Ishikawa (cell line): Measurements from ENCODE around the gene SPATA32.

Experiments
- CEBPB ChIP-seq: IDR thresholded peaks from 2 replicates; pipeline ENCODE4 v1.6.1; 2012
- CREB1 ChIP-seq: IDR thresholded peaks from 2 replicates; pipeline ENCODE4 v1.6.1; 2012; ENCODE audit warnings: low read depth
- EGR1 ChIP-seq: IDR thresholded peaks from 2 replicates; pipeline ENCODE4 v1.6.1; 2012
- EP300 ChIP-seq: IDR thresholded peaks from 2 replicates; pipeline ENCODE4 v1.6.1; 2012; ENCODE audit warnings: borderline replicate concordance
- FOXM1 ChIP-seq: IDR thresholded peaks from 2 replicates; pipeline ENCODE4 v1.6.1; 2012; ENCODE audit warnings: low read depth, borderline replicate concordance
- MAX ChIP-seq: IDR thresholded peaks from 2 replicates; pipeline ENCODE4 v1.6.1; 2012
- NFIC ChIP-seq: IDR thresholded peaks from 2 replicates; pipeline ENCODE4 v1.6.1; 2012
- RAD21 ChIP-seq: IDR thresholded peaks from 2 replicates; pipeline ENCODE4 v1.6.1; 2012; ENCODE audit warnings: low read depth
- REST ChIP-seq: IDR thresholded peaks from 2 replicates; pipeline ENCODE4 v1.6.1; 2012; ENCODE audit warnings: low read depth, mild to moderate bottlenecking
- TAF1 ChIP-seq: IDR thresholded peaks from 2 replicates; pipeline ENCODE4 v1.6.1; 2012; ENCODE audit warnings: low read depth, mild to moderate bottlenecking
- TCF12 ChIP-seq: IDR thresholded peaks from 2 replicates; pipeline ENCODE4 v1.6.1; 2012; ENCODE audit warnings: low read depth
- TEAD4 ChIP-seq: IDR thresholded peaks from 2 replicates; pipeline ENCODE4 v1.6.1; 2012
- USF1 ChIP-seq: IDR thresholded peaks from 2 replicates; pipeline ENCODE4 v1.6.1; 2012
- YY1 ChIP-seq: IDR thresholded peaks from 2 replicates; pipeline ENCODE4 v1.6.1; 2012; ENCODE audit warnings: low read depth
- ZBTB7A ChIP-seq: IDR thresholded peaks from 2 replicates; pipeline ENCODE4 v1.6.1; 2012; ENCODE audit warnings: low read depth

SPATA32 gene

GRCh38 chr17:45266372-45266926 is 4.6 kb upstream of the SPATA32 start:
- no peak for TF ChIP-seq USF1
- TF ChIP-seq ZBTB7A: no peak
- TF ChIP-seq TEAD4: no peak
- no peak for TF ChIP-seq NFIC
- TF ChIP-seq CREB1: no peak
- TF ChIP-seq CEBPB: no peak
- no peak for TF ChIP-seq YY1
- no peak for TF ChIP-seq FOXM1
- no peak for TF ChIP-seq EP300
- no peak for TF ChIP-seq MAX
- no peak for TF ChIP-seq TAF1

- no peak for TF ChIP-seq EGR1
- no peak for TF ChIP-seq CREB1
- no peak for TF ChIP-seq EP300
- no peak for TF ChIP-seq MAX
- TF ChIP-seq TCF12: no peak
- TF ChIP-seq TEAD4: no peak
- TF ChIP-seq CEBPB: no peak
- TF ChIP-seq TAF1: no peak
- TF ChIP-seq FOXM1: no peak
- TF ChIP-seq RAD21: no peak
- no peak for TF ChIP-seq YY1
- TF ChIP-seq ZBTB7A: no peak
These were observed 3.9 kb upstream of the SPATA32 start for GRCh38 chr17:45265821-45266220.

- TF ChIP-seq NFIC: no peak
- TF ChIP-seq TCF12: no peak
- no peak for TF ChIP-seq REST
- TF ChIP-seq USF1: no peak
- no peak for TF ChIP-seq RAD21
- TF ChIP-seq CEBPB: no peak
- TF ChIP-seq EP300: no peak
- TF ChIP-seq TEAD4: no peak
- TF ChIP-seq MAX: no peak
- no peak for TF ChIP-seq YY1
- TF ChIP-seq FOXM1: no peak
- TF ChIP-seq EGR1: no peak
- TF ChIP-seq TAF1: no peak
- no peak for TF ChIP-seq CREB1
These were observed 3.1 kb upstream of the SPATA32 start for GRCh38 chr17:45264988-45265387.

- TF ChIP-seq TCF12 (no peak), RAD21 (no peak), TEAD4 (no peak), REST (no peak), NFIC (no peak), EGR1 (no peak), USF1 (no peak), FOXM1 (no peak), MAX (no peak), ZBTB7A (no peak), EP300 (no peak), CREB1 (no peak), TAF1 (no peak), CEBPB (no peak), YY1 (no peak)
These were observed 2.5 kb upstream of the SPATA32 start for GRCh38 chr17:45264430-45264829.

DNA sequence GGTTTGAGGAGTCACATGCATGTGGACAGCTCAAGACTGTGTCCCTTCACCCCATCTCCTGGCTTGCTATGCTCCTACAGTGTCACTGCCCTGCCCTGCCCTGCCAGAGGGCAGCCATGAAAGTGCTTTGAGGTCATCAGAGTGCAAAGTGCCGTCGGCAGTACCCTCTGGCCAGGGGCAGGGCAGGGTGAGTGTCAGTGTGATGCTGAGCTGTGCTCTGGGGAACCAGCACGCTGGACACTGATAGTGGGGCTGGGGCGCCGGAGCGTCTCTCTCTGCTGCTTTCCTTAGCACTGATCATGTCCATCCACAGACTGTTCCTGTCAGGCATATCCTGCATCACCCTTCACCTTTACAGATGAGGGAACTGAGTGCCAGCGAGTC is 1.6 kb upstream of the SPATA32 start:
- TF ChIP-seq EP300 (no peak), YY1 (no peak), TCF12 (no peak), EGR1 (no peak), ZBTB7A (no peak), TAF1 (no peak), REST (no peak), TEAD4 (no peak), MAX (no peak)
